Measurements from ENCODE around the gene NAGLU.

Gene NAGLU

DNA sequence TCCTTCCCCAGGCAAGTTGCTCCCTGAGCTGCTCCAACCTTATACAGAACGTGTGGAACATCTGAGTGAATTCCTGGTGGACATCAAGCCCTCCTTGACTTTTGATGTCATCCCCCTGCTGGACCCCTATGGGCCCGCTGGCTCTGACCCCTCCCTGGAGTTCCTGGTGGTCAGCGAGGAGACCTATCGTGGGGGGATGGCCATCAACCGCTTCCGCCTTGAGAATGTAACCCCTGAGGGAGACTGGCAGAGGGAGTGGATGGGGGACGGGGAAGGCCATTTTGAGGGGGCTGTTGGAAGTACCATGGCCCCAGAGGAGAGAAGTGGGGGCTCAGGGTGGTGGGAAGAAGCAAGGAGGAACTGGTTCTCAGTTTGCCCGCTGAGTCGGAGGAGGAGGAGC, 27.9 kb downstream of the NAGLU start:
- DNase-seq (ENCODE audit: low spot score): no peak
- peaks cover 2% of the 10 kb centered on the region for H3K4me1 ChIP-seq (ENCODE audit: insufficient read depth, poor library complexity, severe bottlenecking)
- no peak overlapping the region for H3K4me3 ChIP-seq (ENCODE audit: severe bottlenecking)

DNA sequence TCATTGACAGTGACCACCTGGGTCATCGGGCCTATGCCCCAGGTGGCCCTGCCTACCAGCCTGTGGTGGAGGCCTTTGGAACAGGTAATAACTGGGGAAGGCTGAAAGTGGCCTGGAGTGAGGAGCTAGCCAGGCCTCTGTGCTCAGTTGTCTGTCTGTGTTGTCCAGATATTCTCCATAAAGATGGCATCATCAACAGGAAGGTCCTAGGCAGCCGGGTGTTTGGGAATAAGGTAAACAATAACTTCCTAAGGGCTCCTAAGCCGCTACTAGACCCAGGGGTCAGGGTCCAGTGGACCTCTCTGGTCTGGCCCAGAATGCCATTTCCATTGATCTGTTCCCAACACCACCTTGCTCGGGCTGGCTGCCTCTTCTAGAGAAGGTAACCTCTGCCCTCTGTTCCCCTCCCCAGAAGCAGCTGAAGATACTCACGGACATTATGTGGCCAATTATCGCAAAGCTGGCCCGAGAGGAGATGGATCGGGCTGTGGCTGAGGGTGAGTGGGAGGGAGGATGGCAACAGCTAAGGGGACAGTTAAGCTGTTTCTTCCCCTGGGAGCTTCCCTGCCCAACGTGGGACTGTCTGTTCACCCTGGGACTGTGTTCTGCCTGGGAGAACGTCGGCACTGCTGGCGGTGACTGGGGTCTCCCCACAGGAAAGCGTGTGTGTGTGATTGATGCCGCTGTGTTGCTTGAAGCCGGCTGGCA, 28.9 kb downstream of the NAGLU start:
- Histone ChIP-seq H3K27me3 (ENCODE audit: insufficient read depth, poor library complexity, severe bottlenecking) (no peaks in the 10 kb centered on the region), H3K4me1 (ENCODE audit: insufficient read depth, poor library complexity, severe bottlenecking) (peaks cover 2% of the 10 kb centered on the region), H3K36me3 (ENCODE audit: low read depth) (peaks cover 49% of the 10 kb centered on the region), H3K27ac (ENCODE audit: poor library complexity, severe bottlenecking) (no peak overlapping the region), H3K4me3 (ENCODE audit: severe bottlenecking) (no peak overlapping the region), H3K9me3 (ENCODE audit: severe bottlenecking) (no peaks in the 10 kb centered on the region)
- DNase-seq (ENCODE audit: low spot score): no peak
- TF ChIP-seq, protein P1, sequence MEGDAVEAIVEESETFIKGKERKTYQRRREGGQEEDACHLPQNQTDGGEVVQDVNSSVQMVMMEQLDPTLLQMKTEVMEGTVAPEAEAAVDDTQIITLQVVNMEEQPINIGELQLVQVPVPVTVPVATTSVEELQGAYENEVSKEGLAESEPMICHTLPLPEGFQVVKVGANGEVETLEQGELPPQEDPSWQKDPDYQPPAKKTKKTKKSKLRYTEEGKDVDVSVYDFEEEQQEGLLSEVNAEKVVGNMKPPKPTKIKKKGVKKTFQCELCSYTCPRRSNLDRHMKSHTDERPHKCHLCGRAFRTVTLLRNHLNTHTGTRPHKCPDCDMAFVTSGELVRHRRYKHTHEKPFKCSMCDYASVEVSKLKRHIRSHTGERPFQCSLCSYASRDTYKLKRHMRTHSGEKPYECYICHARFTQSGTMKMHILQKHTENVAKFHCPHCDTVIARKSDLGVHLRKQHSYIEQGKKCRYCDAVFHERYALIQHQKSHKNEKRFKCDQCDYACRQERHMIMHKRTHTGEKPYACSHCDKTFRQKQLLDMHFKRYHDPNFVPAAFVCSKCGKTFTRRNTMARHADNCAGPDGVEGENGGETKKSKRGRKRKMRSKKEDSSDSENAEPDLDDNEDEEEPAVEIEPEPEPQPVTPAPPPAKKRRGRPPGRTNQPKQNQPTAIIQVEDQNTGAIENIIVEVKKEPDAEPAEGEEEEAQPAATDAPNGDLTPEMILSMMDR (IDR thresholded peaks at IDR 0.05; ENCODE audit: poor library complexity, severe bottlenecking): no peak
- ATAC-seq (ENCODE audit: low read depth): no peak

More for the DNA sequence above, 27.9 kb downstream of the NAGLU start:
- TF ChIP-seq, protein P1 (IDR thresholded peaks at IDR 0.05; ENCODE audit: poor library complexity, severe bottlenecking): no peak
- no peak for ATAC-seq (ENCODE audit: low read depth)
- no peaks in the 10 kb centered on the region for H3K9me3 ChIP-seq (ENCODE audit: severe bottlenecking)
- H3K27ac ChIP-seq (ENCODE audit: poor library complexity, severe bottlenecking): peak overlapping the region; percentile 72
- peaks cover 39% of the 10 kb centered on the region for H3K36me3 ChIP-seq (ENCODE audit: low read depth)
- H3K27me3 ChIP-seq (ENCODE audit: insufficient read depth, poor library complexity, severe bottlenecking): no peaks in the 10 kb centered on the region

DNA sequence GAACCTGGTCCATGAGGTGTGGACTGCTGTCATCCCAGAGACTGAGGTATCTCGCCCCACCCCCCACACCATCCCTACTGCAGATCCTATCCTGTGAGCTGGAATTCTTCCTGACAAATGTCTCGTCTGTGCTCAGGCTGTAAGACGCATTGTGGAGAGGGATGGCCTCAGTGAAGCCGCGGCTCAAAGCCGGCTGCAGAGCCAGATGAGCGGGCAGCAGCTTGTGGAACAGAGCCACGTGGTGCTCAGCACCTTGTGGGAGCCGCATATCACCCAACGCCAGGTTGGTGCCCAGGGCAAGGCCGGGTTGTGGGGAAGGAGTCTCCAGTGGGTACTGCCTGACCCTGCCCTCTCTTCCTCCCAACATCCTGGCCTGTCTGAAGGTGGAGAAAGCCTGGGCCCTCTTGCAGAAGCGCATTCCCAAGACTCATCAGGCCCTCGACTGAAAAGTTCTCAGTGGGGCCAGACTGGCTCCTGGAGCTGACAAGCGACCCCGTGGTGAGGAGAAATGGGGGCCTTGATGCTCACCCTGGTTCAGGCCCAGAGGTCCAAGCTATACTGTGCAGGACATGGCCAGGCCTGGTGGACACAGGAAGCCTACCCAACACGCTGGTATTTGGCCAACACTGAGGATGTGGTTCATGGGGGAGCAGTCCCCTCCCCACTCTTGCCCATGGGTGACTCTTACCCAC, 29.6 kb downstream of the NAGLU start:
- Histone ChIP-seq H3K36me3 (ENCODE audit: low read depth) (peaks cover 56% of the 10 kb centered on the region), H3K27ac (ENCODE audit: poor library complexity, severe bottlenecking) (peak overlapping the region; percentile 69), H3K9me3 (ENCODE audit: severe bottlenecking) (no peaks in the 10 kb centered on the region), H3K27me3 (ENCODE audit: insufficient read depth, poor library complexity, severe bottlenecking) (no peaks in the 10 kb centered on the region), H3K4me1 (ENCODE audit: insufficient read depth, poor library complexity, severe bottlenecking) (peaks cover 2% of the 10 kb centered on the region), H3K4me3 (ENCODE audit: severe bottlenecking) (no peak overlapping the region)
- TF ChIP-seq, protein P1 (IDR thresholded peaks at IDR 0.05; ENCODE audit: poor library complexity, severe bottlenecking): no peak
- DNase-seq (ENCODE audit: low spot score) (no peak), ATAC-seq (ENCODE audit: low read depth) (no peak)

DNA sequence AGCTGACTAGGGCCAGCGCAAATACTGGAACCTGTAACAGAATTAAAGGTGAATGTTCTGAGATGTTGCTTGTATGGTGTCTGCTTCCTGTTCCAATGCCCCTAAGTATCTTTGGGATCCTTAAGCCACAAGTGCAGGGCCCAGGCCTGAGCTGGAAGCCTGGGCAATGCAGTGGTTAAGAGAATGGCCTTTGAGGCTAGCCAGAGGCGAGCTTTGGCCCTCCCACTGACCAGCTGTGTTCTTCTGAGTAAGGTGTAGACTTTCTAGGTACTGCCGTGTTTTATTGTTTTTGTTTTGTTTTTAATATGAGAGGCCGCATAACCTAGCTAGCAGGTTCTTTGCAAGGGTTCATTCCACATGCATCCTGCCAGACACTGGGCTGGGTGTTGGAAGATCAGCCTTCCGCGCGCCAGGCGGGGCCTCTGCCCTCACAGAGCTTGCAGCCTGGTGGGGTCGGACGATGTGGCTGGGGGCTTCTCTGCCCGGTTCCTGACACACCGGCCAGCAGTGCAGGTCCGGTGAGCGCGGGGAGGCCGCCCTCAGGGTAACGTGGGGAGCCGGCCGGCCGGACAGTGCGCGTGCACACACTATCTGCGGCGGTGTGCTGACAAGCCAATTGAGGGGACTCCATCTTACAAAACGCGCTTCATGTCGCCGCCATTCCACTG, 30.3 kb downstream of the NAGLU start:
- H3K27me3 ChIP-seq (ENCODE audit: insufficient read depth, poor library complexity, severe bottlenecking): no peaks in the 10 kb centered on the region
- no peak for DNase-seq (ENCODE audit: low spot score)
- H3K27ac ChIP-seq (ENCODE audit: poor library complexity, severe bottlenecking): peak overlapping the region; percentile 69
- no peaks in the 10 kb centered on the region for H3K9me3 ChIP-seq (ENCODE audit: severe bottlenecking)
- peaks cover 63% of the 10 kb centered on the region for H3K36me3 ChIP-seq (ENCODE audit: low read depth)
- no peak; the same call in 2 of the 3 replicates for ATAC-seq (ENCODE audit: low read depth)
- peaks cover 2% of the 10 kb centered on the region for H3K4me1 ChIP-seq (ENCODE audit: insufficient read depth, poor library complexity, severe bottlenecking)
- TF ChIP-seq, protein P1 (IDR thresholded peaks at IDR 0.05; ENCODE audit: poor library complexity, severe bottlenecking): no peak
- H3K4me3 ChIP-seq (ENCODE audit: severe bottlenecking): peak overlapping the region; percentile 84
